Measurements from ENCODE around the gene ZKSCAN2.

ZKSCAN2 gene

GRCh38 chr16:25228372-25228771 is 29.3 kb downstream of the ZKSCAN2 start:
- no peaks in the 10 kb centered on the region for H3K36me3 ChIP-seq (ENCODE audit: control insufficient read depth in 4 of 4, insufficient read depth in 4 of 4, low read length in 3 of 4)
- H3K4me1 ChIP-seq (ENCODE audit: control extremely low read depth in 1 of 4, control insufficient read depth in 4 of 4, insufficient read depth in 4 of 4, low read length in 3 of 4): peaks cover 0 to 4% (median 3%) of the 10 kb centered on the region in 4 experiments
- no peak for DNase-seq
- POLR2A ChIA-PET: interaction anchor here (0.6 kb wide), 1 partner anchor 42 kb away, joined by 5 read pairs; no protein-coding TSS in a partner anchor
- H3K27me3 ChIP-seq (replicated peaks in 2 of 5; ENCODE audit: control insufficient read depth in 4 of 5, insufficient read depth in 5 of 5, low read length in 4 of 5): no peaks in the 10 kb centered on the region
- CTCF ChIA-PET: interaction anchor here (0.7 to 1.6 kb wide), 7 partner anchors 9 to 134 kb away, joined by 3 read pairs; no protein-coding TSS in a partner anchor
- no peak overlapping the region for H3K27ac ChIP-seq (ENCODE audit: insufficient read depth in 1 of 2, low read depth in 1 of 2, low read length in 2 of 2, poor library complexity in 1 of 2, severe bottlenecking in 2 of 2)
- no peaks in the 10 kb centered on the region for H3K9me3 ChIP-seq (ENCODE audit: control extremely low read depth in 1 of 5, control insufficient read depth in 4 of 5, insufficient read depth in 2 of 5, low read depth in 1 of 5, low read length in 4 of 5)
- WGBS (ENCODE audit: insufficient coverage): 63% methylated on average over 8 of the region's 10 CpGs
- H3K4me3 ChIP-seq (ENCODE audit: control insufficient read depth in 1 of 7, extremely low read depth in 1 of 7, insufficient read depth in 4 of 7, low read depth in 2 of 7, low read length in 6 of 7): no peak overlapping the region

- DNase-seq: no peak
- Histone ChIP-seq H3K27ac (ENCODE audit: insufficient read depth in 1 of 2, low read depth in 1 of 2, low read length in 2 of 2, poor library complexity in 1 of 2, severe bottlenecking in 2 of 2) (no peak overlapping the region), H3K9me3 (ENCODE audit: control extremely low read depth in 1 of 5, control insufficient read depth in 4 of 5, insufficient read depth in 2 of 5, low read depth in 1 of 5, low read length in 4 of 5) (no peaks in the 10 kb centered on the region), H3K4me1 (ENCODE audit: control extremely low read depth in 1 of 4, control insufficient read depth in 4 of 4, insufficient read depth in 4 of 4, low read length in 3 of 4) (peaks cover 0 to 4% (median 3%) of the 10 kb centered on the region in 4 experiments), H3K27me3 (replicated peaks in 2 of 5; ENCODE audit: control insufficient read depth in 4 of 5, insufficient read depth in 5 of 5, low read length in 4 of 5) (no peaks in the 10 kb centered on the region), H3K4me3 (ENCODE audit: control insufficient read depth in 1 of 7, extremely low read depth in 1 of 7, insufficient read depth in 4 of 7, low read depth in 2 of 7, low read length in 6 of 7) (no peak overlapping the region), H3K36me3 (ENCODE audit: control insufficient read depth in 4 of 4, insufficient read depth in 4 of 4, low read length in 3 of 4) (no peaks in the 10 kb centered on the region)
- WGBS (ENCODE audit: insufficient coverage): 97% methylated on average over 7 of the region's 7 CpGs
- POLR2A ChIA-PET: no interaction called here
- CTCF ChIA-PET: interaction anchor here (0.6 to 3.4 kb wide), 17 partner anchors 9 to 113 kb away, joined by 3 to 23 read pairs (median 5); partner anchors contain the start of gene LCMT1
Measured at GRCh38 chr16:25224731-25225319, 32.8 kb downstream of the ZKSCAN2 start.

- Histone ChIP-seq H3K27ac (ENCODE audit: insufficient read depth in 1 of 2, low read depth in 1 of 2, low read length in 2 of 2, poor library complexity in 1 of 2, severe bottlenecking in 2 of 2) (no peak overlapping the region), H3K36me3 (ENCODE audit: control insufficient read depth in 4 of 4, insufficient read depth in 4 of 4, low read length in 3 of 4) (no peaks in the 10 kb centered on the region), H3K9me3 (ENCODE audit: control extremely low read depth in 1 of 5, control insufficient read depth in 4 of 5, insufficient read depth in 2 of 5, low read depth in 1 of 5, low read length in 4 of 5) (no peaks in the 10 kb centered on the region), H3K27me3 (replicated peaks in 2 of 5; ENCODE audit: control insufficient read depth in 4 of 5, insufficient read depth in 5 of 5, low read length in 4 of 5) (no peaks in the 10 kb centered on the region), H3K4me1 (ENCODE audit: control extremely low read depth in 1 of 4, control insufficient read depth in 4 of 4, insufficient read depth in 4 of 4, low read length in 3 of 4) (peaks cover 0 to 4% (median 3%) of the 10 kb centered on the region in 4 experiments), H3K4me3 (ENCODE audit: control insufficient read depth in 1 of 7, extremely low read depth in 1 of 7, insufficient read depth in 4 of 7, low read depth in 2 of 7, low read length in 6 of 7) (no peak overlapping the region)
- 90% methylated on average over 6 of the region's 6 CpGs for whole genome bisulfite sequencing (ENCODE audit: insufficient coverage)
- ChIA-PET CTCF (interaction anchor here (0.8 to 3.4 kb wide), 8 partner anchors 8 to 97 kb away, joined by 3 to 23 read pairs (median 5); no protein-coding TSS in a partner anchor), POLR2A (no interaction called here)
- no peak for DNase-seq
Measured at GRCh38 chr16:25223964-25224363, 33.7 kb downstream of the ZKSCAN2 start.

- H3K27ac ChIP-seq (ENCODE audit: insufficient read depth in 1 of 2, low read depth in 1 of 2, low read length in 2 of 2, poor library complexity in 1 of 2, severe bottlenecking in 2 of 2): no peak overlapping the region
- ChIA-PET CTCF (interaction anchor here (0.6 to 2.1 kb wide), 7 partner anchors 9 to 46 kb away, joined by 3 to 7 read pairs (median 4); no protein-coding TSS in a partner anchor), POLR2A (no interaction called here)
- 96% methylated on average over 7 of the region's 8 CpGs for WGBS (ENCODE audit: insufficient coverage)
- DNase-seq: no peak
- H3K4me1 ChIP-seq (ENCODE audit: control extremely low read depth in 1 of 4, control insufficient read depth in 4 of 4, insufficient read depth in 4 of 4, low read length in 3 of 4): no peaks in the 10 kb centered on the region
- H3K27me3 ChIP-seq (replicated peaks in 2 of 5; ENCODE audit: control insufficient read depth in 4 of 5, insufficient read depth in 5 of 5, low read length in 4 of 5): no peaks in the 10 kb centered on the region
- no peaks in the 10 kb centered on the region for H3K9me3 ChIP-seq (ENCODE audit: control extremely low read depth in 1 of 5, control insufficient read depth in 4 of 5, insufficient read depth in 2 of 5, low read depth in 1 of 5, low read length in 4 of 5)
- H3K4me3 ChIP-seq (ENCODE audit: control insufficient read depth in 1 of 7, extremely low read depth in 1 of 7, insufficient read depth in 4 of 7, low read depth in 2 of 7, low read length in 6 of 7): no peak overlapping the region
- H3K36me3 ChIP-seq (ENCODE audit: control insufficient read depth in 4 of 4, insufficient read depth in 4 of 4, low read length in 3 of 4): no peaks in the 10 kb centered on the region
Measured at GRCh38 chr16:25222959-25223358, 34.7 kb downstream of the ZKSCAN2 start.

GRCh38 chr16:25219070-25219737 is 38.4 kb downstream of the ZKSCAN2 start:
- Histone ChIP-seq H3K36me3 (ENCODE audit: control insufficient read depth in 4 of 4, insufficient read depth in 4 of 4, low read length in 3 of 4) (no peaks in the 10 kb centered on the region), H3K4me3 (ENCODE audit: control insufficient read depth in 1 of 7, extremely low read depth in 1 of 7, insufficient read depth in 4 of 7, low read depth in 2 of 7, low read length in 6 of 7) (no peak overlapping the region), H3K27me3 (replicated peaks in 2 of 5; ENCODE audit: control insufficient read depth in 4 of 5, insufficient read depth in 5 of 5, low read length in 4 of 5) (no peaks in the 10 kb centered on the region), H3K9me3 (ENCODE audit: control extremely low read depth in 1 of 5, control insufficient read depth in 4 of 5, insufficient read depth in 2 of 5, low read depth in 1 of 5, low read length in 4 of 5) (no peaks in the 10 kb centered on the region), H3K4me1 (ENCODE audit: control extremely low read depth in 1 of 4, control insufficient read depth in 4 of 4, insufficient read depth in 4 of 4, low read length in 3 of 4) (no peaks in the 10 kb centered on the region), H3K27ac (ENCODE audit: insufficient read depth in 1 of 2, low read depth in 1 of 2, low read length in 2 of 2, poor library complexity in 1 of 2, severe bottlenecking in 2 of 2) (no peak overlapping the region)
- POLR2A ChIA-PET: interaction anchor here (0.6 kb wide), 1 partner anchor 607 kb away, joined by 3 read pairs; no protein-coding TSS in a partner anchor
- DNase-seq: no peak
- 82% methylated on average over 3 of the region's 3 CpGs for WGBS (ENCODE audit: insufficient coverage)
- CTCF ChIA-PET: interaction anchor here (0.5 to 1.0 kb wide), 4 partner anchors 10 to 607 kb away, joined by 3 to 4 read pairs (median 3); no protein-coding TSS in a partner anchor

- DNase-seq: no peak
- no peaks in the 10 kb centered on the region for H3K27me3 ChIP-seq (replicated peaks in 2 of 5; ENCODE audit: control insufficient read depth in 4 of 5, insufficient read depth in 5 of 5, low read length in 4 of 5)
- H3K4me1 ChIP-seq (ENCODE audit: control extremely low read depth in 1 of 4, control insufficient read depth in 4 of 4, insufficient read depth in 4 of 4, low read length in 3 of 4): peaks cover 0 to 3% (median 0%) of the 10 kb centered on the region in 4 experiments
- H3K27ac ChIP-seq (ENCODE audit: insufficient read depth in 1 of 2, low read depth in 1 of 2, low read length in 2 of 2, poor library complexity in 1 of 2, severe bottlenecking in 2 of 2): no peak overlapping the region
- no peaks in the 10 kb centered on the region for H3K36me3 ChIP-seq (ENCODE audit: control insufficient read depth in 4 of 4, insufficient read depth in 4 of 4, low read length in 3 of 4)
- POLR2A ChIA-PET: no interaction called here
- 89% methylated on average over 3 of the region's 4 CpGs for WGBS (ENCODE audit: insufficient coverage)
- no peak overlapping the region for H3K4me3 ChIP-seq (ENCODE audit: control insufficient read depth in 1 of 7, extremely low read depth in 1 of 7, insufficient read depth in 4 of 7, low read depth in 2 of 7, low read length in 6 of 7)
- no peaks in the 10 kb centered on the region for H3K9me3 ChIP-seq (ENCODE audit: control extremely low read depth in 1 of 5, control insufficient read depth in 4 of 5, insufficient read depth in 2 of 5, low read depth in 1 of 5, low read length in 4 of 5)
- CTCF ChIA-PET: interaction anchor here (0.7 to 1.6 kb wide), 3 partner anchors 10 to 31 kb away, joined by 3 read pairs; no protein-coding TSS in a partner anchor
Measured at GRCh38 chr16:25217921-25218320, 39.7 kb downstream of the ZKSCAN2 start.

GRCh38 chr16:25217112-25217511 is 40.5 kb downstream of the ZKSCAN2 start:
- Histone ChIP-seq H3K27ac (ENCODE audit: insufficient read depth in 1 of 2, low read depth in 1 of 2, low read length in 2 of 2, poor library complexity in 1 of 2, severe bottlenecking in 2 of 2) (no peak overlapping the region), H3K4me1 (ENCODE audit: control extremely low read depth in 1 of 4, control insufficient read depth in 4 of 4, insufficient read depth in 4 of 4, low read length in 3 of 4) (peaks cover 0 to 3% (median 0%) of the 10 kb centered on the region in 4 experiments), H3K4me3 (ENCODE audit: control insufficient read depth in 1 of 7, extremely low read depth in 1 of 7, insufficient read depth in 4 of 7, low read depth in 2 of 7, low read length in 6 of 7) (no peak overlapping the region), H3K36me3 (ENCODE audit: control insufficient read depth in 4 of 4, insufficient read depth in 4 of 4, low read length in 3 of 4) (no peaks in the 10 kb centered on the region), H3K27me3 (replicated peaks in 2 of 5; ENCODE audit: control insufficient read depth in 4 of 5, insufficient read depth in 5 of 5, low read length in 4 of 5) (no peaks in the 10 kb centered on the region), H3K9me3 (ENCODE audit: control extremely low read depth in 1 of 5, control insufficient read depth in 4 of 5, insufficient read depth in 2 of 5, low read depth in 1 of 5, low read length in 4 of 5) (no peaks in the 10 kb centered on the region)
- no peak for DNase-seq
- ChIA-PET CTCF (interaction anchor here (1.0 to 1.6 kb wide), 2 partner anchors 12 to 30 kb away, joined by 3 read pairs; no protein-coding TSS in a partner anchor), POLR2A (no interaction called here)
- WGBS (ENCODE audit: insufficient coverage): 96% methylated on average over 16 of the region's 17 CpGs

Data from common myeloid progenitor, CD34-positive (primary cell).